Lower leg skin (tissue), 3 donors: ENCODE results near the gene RBL1.

ENCODE experiments used
- CTCF ChIP-seq, 3 donors: fragments of 450-650 bp; IDR thresholded peaks; one replicate each; pipeline ENCODE4 v1.5.1; 2016; ENCODE audit warnings: antibody characterized with exemption in 3 of 3, mild to moderate bottlenecking in 3 of 3, moderate library complexity in 2 of 3
- POLR2A ChIP-seq, 2 donors: fragments of 450-650 bp; IDR thresholded peaks; one replicate each; pipeline ENCODE4 v1.6.1; 2016 to 2017; ENCODE audit warnings: antibody characterized with exemption in 2 of 2, mild to moderate bottlenecking in 1 of 2, moderate library complexity in 1 of 2

GRCh38 chr20:37142708-37143107, 46.9 kb upstream of the RBL1 start:
- TF ChIP-seq POLR2A (IDR thresholded peaks at IDR 0.05) = no peak
- no peak for TF ChIP-seq CTCF (IDR thresholded peaks at IDR 0.05)
